ENCODE results near the gene ADAM19.

ADAM19 gene

GRCh38 chr5:157596487-157596886, 20.9 kb upstream of the ADAM19 start:
- no peak overlapping the region for H2AFZ ChIP-seq
- no peak overlapping the region for H3K9ac ChIP-seq
- no peaks in the 10 kb centered on the region for H3K79me2 ChIP-seq
- TF ChIP-seq CTCF (IDR thresholded peaks at IDR 0.05), result no peak
- H3K27me3 ChIP-seq (ENCODE audit: control insufficient read depth, insufficient read depth, low read length), result no peaks in the 10 kb centered on the region
- no peak overlapping the region for H3K4me2 ChIP-seq (ENCODE audit: low read length)
- no peak overlapping the region for H3K4me3 ChIP-seq (ENCODE audit: low read depth, low read length)
- no peaks in the 10 kb centered on the region for H3K36me3 ChIP-seq (ENCODE audit: control insufficient read depth, insufficient read depth, low read length)
- no peaks in the 10 kb centered on the region for H3K9me3 ChIP-seq (ENCODE audit: control insufficient read depth, low read length)
- H3K4me1 ChIP-seq, result no peaks in the 10 kb centered on the region
- no peak overlapping the region for H3K27ac ChIP-seq

GRCh38 chr5:157594675-157595459, 19.3 kb upstream of the ADAM19 start:
- no peak overlapping the region for H2AFZ ChIP-seq
- H3K4me1 ChIP-seq, result no peaks in the 10 kb centered on the region
- H3K9me3 ChIP-seq (ENCODE audit: control insufficient read depth, low read length), result no peaks in the 10 kb centered on the region
- no peaks in the 10 kb centered on the region for H3K36me3 ChIP-seq (ENCODE audit: control insufficient read depth, insufficient read depth, low read length)
- no peak overlapping the region for H3K4me3 ChIP-seq (ENCODE audit: low read depth, low read length)
- TF ChIP-seq CTCF (IDR thresholded peaks at IDR 0.05), result no peak
- H3K4me2 ChIP-seq (ENCODE audit: low read length), result no peak overlapping the region
- H3K9ac ChIP-seq, result no peak overlapping the region
- no peaks in the 10 kb centered on the region for H3K79me2 ChIP-seq
- no peaks in the 10 kb centered on the region for H3K27me3 ChIP-seq (ENCODE audit: control insufficient read depth, insufficient read depth, low read length)
- no peak overlapping the region for H3K27ac ChIP-seq

- no peak overlapping the region for H3K4me2 ChIP-seq (ENCODE audit: low read length)
- H3K27ac ChIP-seq, result no peak overlapping the region
- no peak for TF ChIP-seq CTCF (IDR thresholded peaks at IDR 0.05)
- no peaks in the 10 kb centered on the region for H3K79me2 ChIP-seq
- H3K27me3 ChIP-seq (ENCODE audit: control insufficient read depth, insufficient read depth, low read length), result no peaks in the 10 kb centered on the region
- H3K4me3 ChIP-seq (ENCODE audit: low read depth, low read length), result no peak overlapping the region
- H3K36me3 ChIP-seq (ENCODE audit: control insufficient read depth, insufficient read depth, low read length), result no peaks in the 10 kb centered on the region
- no peaks in the 10 kb centered on the region for H3K9me3 ChIP-seq (ENCODE audit: control insufficient read depth, low read length)
- H3K4me1 ChIP-seq, result no peaks in the 10 kb centered on the region
- H3K9ac ChIP-seq, result no peak overlapping the region
- H2AFZ ChIP-seq, result no peak overlapping the region
Observed at GRCh38 chr5:157594257-157594656, 18.7 kb upstream of the ADAM19 start.

GRCh38 chr5:157593052-157593757, 17.6 kb upstream of the ADAM19 start:
- Histone ChIP-seq H3K4me2 (ENCODE audit: low read length) (no peak overlapping the region), H3K9me3 (ENCODE audit: control insufficient read depth, low read length) (no peaks in the 10 kb centered on the region), H3K36me3 (ENCODE audit: control insufficient read depth, insufficient read depth, low read length) (no peaks in the 10 kb centered on the region), H2AFZ (no peak overlapping the region), H3K27ac (no peak overlapping the region), H3K27me3 (ENCODE audit: control insufficient read depth, insufficient read depth, low read length) (no peaks in the 10 kb centered on the region), H3K9ac (no peak overlapping the region), H3K4me3 (ENCODE audit: low read depth, low read length) (no peak overlapping the region), H3K79me2 (no peaks in the 10 kb centered on the region), H3K4me1 (no peaks in the 10 kb centered on the region)
- TF ChIP-seq CTCF (IDR thresholded peaks at IDR 0.05), result no peak

All from parathyroid adenoma (tissue), 2 donors.